Lung microvascular endothelial cell (primary cell): ENCODE data around the gene SIDT2. TPM values are rescaled to one million over a fixed set of nuclear protein-coding genes. Genes with fewer than 3 reads are reported as not detected.

ENCODE experiments used
- DNase-seq, 2 donors: peaks; one replicate each; pipeline versions ENCODE4 v3.0.0 to v3.0.0-alpha.2; 2010; ENCODE audit warnings: low read depth in 2 of 2
- total RNA-seq: library from RNA; depleted of rRNA; stranded (reverse); fragments of >200 nt; gene quantifications from 2 replicates; pipeline ENCODE4 v1.2.1, GENCODE V29; 2014

SIDT2 gene
- total RNA-seq, 1 donor from 2014 or later, result 8.9 TPM

DNA sequence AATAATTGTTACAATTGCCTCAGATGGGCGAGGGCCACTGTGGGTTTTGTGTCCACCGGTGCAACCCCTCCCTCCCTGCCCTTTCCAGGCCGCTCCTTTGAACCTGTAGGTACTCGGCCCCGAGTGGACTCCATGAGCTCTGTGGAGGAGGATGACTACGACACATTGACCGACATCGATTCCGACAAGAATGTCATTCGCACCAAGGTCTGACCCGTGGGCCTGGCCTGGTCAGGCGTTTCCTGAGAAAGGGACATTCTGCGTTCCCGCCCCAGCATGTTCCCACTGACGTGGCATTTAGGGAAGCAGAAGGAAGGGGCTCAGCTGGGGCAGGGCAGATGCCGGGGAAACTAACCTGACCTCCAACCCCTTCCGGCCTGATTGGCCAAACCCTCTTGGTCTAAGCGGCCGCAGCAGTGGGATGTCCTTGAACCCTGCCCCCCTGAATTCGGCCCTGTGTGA is 10.1 kb downstream of the SIDT2 start:
- DNase-seq, result no peak

DNA sequence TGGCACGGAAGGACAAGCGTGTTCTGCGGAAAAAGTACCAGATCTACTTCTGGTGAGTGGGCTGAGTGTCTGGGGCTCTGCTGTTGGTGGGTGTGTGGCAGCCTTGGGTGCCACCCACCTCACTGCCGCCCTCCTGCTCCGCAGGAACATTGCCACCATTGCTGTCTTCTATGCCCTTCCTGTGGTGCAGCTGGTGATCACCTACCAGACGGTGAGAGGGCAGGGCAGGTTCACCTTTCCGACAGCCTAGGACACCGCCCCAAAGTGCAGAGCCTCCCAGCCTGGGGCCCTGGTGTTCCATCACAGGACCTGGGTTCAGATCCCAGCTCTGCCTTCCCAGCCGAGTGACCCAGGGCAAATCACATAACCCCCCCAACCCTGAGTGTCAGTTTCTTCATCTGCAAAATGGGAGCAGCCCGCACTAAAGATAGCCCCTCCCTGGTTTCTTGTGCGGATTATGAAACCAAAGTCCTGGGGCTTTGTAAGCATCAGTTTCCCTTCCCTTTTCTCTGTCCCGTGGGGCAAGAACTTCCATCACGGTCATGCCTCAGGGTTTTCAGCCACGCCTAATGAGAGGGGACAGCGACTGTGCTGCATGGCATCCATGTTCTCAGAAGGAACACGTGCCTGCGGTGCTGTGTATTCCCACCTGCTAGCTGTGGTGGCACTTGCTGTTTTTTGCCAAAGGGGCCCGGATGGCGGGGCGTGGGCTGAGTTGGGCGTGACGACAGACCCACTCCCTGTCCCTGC is 10.8 kb downstream of the SIDT2 start:
- no peak for DNase-seq

DNA sequence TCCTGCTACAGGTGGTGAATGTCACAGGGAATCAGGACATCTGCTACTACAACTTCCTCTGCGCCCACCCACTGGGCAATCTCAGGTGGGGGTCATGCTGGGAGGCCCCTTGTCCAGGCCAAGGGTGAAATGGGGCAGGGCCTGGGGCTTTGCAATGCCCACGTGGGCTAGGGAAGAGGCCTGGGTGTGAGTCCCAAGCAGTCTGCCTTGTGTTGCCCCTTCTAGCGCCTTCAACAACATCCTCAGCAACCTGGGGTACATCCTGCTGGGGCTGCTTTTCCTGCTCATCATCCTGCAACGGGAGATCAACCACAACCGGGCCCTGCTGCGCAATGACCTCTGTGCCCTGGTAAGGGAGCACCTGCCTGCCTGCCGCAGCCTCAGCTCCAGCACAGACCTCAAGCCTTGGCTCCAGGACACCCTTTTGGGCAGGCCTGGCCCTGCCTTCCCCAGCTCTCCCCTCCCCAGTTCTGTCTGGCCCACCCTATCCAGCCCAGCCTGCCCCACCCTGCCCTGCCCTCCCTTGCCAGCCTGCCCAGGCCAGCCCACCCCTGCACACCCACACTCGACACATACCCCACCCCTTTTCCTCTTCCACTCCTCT is 11.5 kb downstream of the SIDT2 start:
- DNase-seq, result no peak

DNA sequence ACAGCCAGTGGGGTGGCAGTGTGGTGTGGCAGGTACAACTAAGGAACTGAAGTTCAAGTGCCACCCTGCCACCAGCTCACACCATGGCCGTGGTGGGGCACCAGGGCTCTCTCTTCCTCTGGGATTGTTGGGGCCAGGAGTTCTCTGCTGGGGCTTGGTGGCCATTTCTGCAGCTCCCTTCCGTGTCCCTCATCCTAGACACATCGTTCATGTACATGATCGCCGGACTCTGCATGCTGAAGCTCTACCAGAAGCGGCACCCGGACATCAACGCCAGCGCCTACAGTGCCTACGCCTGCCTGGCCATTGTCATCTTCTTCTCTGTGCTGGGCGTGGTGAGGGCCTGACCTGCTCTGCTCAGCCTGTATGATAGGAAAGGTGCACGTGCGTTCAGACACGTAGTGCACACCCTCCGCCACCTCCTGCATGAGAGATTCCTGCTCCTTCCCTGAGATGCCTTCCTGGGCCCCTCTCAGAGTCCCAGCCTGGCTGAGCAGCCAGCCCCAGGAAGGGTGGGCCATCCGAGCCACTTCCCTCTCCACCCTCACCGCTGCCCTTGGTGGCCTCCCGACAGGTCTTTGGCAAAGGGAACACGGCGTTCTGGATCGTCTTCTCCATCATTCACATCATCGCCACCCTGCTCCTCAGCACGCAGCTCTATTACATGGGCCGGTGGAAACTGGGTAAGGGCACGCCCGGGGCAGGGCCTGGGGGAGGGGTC is 13.3 kb downstream of the SIDT2 start:
- DNase-seq, result no peak

DNA sequence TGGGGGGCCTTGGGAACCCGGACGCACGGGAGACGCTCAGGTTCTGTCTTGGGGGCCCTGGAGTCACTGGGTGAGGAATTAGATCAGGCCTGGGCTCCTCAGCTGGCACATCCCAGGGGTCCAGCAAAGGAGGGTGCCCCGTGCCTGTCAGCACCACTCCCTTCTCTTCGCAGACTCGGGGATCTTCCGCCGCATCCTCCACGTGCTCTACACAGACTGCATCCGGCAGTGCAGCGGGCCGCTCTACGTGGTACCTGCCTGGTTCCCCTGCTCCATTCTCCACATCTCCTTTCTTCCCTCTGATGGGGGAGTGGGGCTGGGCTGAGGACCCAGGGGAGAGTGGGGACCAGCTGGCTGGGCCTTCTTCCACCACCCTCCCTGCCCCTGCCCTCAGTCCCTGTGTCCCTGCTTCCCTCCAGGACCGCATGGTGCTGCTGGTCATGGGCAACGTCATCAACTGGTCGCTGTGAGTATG is 13.9 kb downstream of the SIDT2 start:
- DNase-seq, result no peak

DNA sequence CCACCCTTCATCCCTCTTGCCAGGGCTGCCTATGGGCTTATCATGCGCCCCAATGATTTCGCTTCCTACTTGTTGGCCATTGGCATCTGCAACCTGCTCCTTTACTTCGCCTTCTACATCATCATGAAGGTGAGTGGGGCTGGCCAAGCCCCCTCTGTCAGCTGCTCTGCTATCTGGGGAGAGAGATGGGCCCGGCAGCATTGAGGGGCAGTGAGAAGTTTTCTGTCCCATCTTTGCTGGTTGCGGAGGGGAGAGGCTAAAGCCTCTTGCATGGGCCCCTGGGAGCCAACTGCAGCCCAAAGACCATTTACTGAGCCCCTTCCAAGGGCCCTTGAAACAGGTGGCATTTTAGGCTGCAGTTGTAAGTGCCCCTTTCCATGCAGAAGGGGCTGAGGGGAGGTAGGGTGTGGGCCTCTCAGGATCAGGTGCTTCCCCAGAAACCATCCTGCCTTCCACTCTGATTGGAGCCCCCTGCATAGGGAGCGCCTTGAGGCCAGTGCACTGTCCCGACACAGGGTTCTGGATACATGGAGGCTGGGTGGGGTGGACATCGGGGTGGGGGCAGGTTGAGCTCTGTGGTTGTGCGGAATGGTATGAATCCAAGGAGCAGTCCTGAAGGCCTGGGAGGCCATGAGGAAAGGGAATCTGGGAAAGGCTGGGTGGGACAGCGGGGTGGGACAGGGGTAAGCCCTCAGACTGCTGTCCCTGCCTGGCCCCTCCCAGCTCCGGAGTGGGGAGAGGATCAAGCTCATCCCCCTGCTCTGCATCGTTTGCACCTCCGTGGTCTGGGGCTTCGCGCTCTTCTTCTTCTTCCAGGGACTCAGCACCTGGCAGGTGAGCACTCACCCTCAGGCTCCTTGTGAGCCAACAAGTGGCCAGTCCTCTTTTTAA is 14.8 kb downstream of the SIDT2 start:
- DNase-seq, result no peak

DNA sequence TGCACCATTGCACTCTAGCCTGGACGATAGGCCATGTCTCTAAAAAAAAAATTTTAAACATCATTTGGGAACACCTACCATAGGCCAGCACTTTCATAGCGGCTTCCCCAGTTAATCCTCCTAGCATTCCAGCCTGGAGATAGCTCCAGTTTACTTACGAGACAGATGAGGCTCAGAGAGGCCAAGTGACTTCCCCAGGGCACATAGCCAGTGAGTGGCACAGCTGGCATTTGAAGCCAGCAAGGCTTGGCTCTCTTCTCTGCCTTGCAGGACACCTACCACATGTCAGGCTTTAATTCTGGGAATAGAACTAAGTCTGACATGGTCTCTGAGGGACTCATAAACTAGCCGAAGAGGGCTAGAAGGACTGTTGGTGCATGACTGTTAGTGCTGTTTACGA is 15.7 kb downstream of the SIDT2 start:
- no peak for DNase-seq

DNA sequence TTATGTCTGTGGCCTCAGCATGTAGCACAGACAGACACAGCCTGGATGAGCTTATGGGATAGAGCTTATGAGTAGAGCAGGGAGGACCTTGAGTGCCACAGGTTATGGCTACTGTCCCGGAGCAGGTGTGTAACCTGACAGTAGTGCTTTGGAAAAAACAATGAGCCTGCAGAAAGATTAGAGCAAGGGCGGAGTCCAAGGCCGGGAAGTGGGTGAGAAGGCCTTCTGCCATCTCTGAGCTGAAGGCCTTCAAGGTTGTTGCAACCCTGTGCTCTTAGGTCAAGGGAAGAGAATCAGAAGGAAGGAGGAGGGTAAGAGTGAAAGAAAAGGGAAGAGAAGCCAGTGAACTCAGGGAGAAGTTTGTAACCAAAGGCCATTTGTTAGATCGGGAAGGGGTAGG is 16.7 kb downstream of the SIDT2 start:
- DNase-seq, result no peak

DNA sequence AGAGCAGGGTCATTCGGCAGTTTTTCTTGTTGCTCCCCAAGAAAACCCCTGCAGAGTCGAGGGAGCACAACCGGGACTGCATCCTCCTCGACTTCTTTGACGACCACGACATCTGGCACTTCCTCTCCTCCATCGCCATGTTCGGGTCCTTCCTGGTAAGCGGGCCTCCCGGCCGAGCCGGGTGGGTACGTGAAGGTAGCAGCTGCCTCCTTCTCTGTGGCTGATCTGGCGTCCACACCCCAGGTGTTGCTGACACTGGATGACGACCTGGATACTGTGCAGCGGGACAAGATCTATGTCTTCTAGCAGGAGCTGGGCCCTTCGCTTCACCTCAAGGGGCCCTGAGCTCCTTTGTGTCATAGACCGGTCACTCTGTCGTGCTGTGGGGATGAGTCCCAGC is 17.2 kb downstream of the SIDT2 start:
- no peak for DNase-seq

DNA sequence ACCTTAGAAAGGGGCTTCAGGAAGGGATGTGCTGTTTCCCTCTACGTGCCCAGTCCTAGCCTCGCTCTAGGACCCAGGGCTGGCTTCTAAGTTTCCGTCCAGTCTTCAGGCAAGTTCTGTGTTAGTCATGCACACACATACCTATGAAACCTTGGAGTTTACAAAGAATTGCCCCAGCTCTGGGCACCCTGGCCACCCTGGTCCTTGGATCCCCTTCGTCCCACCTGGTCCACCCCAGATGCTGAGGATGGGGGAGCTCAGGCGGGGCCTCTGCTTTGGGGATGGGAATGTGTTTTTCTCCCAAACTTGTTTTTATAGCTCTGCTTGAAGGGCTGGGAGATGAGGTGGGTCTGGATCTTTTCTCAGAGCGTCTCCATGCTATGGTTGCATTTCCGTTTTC is 18.5 kb downstream of the SIDT2 start:
- DNase-seq, result no peak

DNA sequence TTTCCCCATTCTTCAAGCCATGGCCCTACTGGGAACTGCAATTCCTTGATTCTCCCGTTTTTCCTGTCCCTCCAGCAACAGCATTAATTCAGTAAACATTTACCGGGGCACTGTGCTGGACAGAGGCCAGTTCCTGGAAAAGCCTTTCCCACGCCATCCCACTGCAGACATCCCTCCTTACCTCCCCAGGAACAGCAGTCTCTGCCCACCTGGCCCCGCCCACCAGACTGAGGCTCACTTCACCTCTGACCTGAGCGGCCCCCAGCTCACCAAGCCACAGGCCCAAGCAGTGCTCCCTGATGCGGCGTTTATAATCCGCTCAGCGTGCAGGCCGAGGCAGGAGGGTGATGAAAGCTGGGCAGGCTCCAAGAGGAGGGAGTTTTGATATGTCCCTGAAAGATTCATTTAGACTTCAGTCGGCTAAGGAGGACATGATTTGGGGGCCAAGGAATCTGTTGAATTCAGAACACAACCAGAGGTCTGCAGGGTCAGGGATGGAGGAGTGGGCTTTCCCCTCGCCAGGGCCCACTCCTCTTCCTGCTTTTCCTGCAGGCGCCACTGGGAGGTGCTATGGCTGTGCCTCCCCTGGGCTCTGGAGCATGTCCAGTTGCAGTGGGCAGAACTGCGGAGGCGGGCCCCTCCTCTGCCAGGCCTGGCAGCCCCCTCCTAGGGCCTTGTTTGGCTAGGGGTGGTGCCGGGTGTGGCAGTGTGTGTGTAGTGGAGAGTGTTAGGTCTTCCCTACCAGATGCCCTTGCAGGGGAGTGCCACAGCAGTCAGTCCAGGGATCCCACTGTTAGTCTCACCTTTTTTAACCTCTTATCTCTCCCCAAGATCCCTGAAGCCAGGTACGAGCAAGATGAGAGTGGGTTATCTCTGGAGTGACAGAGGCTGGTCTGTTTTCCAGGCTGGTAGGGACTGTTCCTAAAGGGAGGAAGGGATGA is 19.2 kb downstream of the SIDT2 start:
- DNase-seq, result peak; percentile 35

DNA sequence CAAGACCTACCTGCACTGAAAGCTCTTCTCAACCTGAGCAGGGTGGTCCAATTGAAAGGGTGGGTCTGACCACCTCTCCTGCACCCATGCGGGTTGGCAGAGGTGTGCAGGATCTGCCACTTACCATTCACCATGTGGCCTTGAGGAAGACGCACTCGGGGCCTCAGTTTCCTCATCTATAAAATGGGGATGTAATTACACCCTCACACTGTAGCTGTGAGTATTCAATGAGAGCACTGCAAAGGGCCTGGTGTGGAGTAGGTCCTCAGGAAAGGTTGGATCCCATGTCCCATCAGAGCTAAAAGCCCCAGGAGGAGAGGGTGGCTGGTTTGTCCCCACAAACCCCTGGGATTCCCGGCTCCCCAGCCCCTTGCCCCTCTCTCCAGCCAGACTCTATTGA is 20.1 kb downstream of the SIDT2 start:
- DNase-seq, result no peak

DNA sequence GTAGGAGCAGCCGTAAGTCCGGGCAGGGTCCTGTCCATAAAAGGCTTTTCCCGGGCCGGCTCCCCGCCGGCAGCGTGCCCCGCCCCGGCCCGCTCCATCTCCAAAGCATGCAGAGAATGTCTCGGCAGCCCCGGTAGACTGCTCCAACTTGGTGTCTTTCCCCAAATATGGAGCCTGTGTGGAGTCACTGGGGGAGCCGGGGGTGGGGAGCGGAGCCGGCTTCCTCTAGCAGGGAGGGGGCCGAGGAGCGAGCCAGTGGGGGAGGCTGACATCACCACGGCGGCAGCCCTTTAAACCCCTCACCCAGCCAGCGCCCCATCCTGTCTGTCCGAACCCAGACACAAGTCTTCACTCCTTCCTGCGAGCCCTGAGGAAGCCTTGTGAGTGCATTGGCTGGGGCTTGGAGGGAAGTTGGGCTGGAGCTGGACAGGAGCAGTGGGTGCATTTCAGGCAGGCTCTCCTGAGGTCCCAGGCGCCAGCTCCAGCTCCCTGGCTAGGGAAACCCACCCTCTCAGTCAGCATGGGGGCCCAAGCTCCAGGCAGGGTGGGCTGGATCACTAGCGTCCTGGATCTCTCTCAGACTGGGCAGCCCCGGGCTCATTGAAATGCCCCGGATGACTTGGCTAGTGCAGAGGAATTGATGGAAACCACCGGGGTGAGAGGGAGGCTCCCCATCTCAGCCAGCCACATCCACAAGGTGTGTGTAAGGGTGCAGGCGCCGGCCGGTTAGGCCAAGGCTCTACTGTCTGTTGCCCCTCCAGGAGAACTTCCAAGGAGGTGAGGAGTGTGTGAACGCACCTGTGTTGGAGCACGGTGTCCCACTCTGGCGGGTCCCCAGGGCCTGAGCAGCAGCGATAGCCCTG is 20.7 kb downstream of the SIDT2 start, which contains the start of gene TAGLN:
TSS of gene TAGLN (plus strand) at position 318 of the 863 bp plus-strand sequence. CDS start 3,644 bp downstream, outside the sequence.
- DNase-seq, result peak; percentile 24 to 74

DNA sequence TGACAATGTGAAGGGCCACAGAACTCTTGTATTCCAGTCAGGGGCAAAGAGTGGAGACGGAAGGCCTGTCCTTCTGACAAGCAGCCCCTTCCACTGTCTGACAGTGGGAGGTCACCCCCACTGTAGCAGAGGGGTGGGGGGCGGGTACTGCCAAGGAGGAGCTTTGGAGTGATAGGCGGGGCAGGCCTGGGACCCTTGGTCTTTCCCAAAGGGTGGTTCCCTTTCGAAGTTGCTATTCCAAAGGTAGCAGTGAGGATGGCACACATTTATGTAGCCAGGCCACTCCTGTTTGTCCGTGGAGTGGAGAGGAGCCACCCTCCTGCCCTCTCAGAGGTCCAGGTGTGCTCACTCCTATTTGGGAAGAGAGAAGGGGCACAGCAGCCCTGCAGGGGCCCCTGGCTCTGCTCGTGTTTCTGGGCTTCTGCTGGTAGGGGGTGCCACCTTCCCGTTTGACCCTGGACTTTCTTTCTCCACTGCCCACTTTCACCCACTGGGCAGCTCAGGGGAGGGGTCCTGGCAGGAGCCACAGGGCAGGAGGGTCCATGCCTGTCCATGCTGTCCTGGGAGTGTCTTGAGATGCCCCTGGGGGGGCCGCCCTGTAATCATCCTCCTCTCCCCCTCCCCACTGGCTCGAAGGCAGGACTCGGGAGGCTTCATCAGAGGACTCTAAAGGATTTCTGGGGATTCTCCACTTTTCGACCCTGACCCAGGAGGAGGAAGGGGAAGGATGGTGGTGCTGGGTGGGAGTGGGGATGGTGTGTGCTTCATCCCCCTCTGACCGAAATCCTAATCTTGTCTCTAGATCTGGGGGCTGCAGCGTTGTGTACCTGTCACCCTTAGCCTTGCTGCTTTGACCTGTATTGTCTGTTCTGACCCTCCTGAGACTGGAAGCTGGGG is 21.6 kb downstream of the SIDT2 start:
- no peak for DNase-seq

DNA sequence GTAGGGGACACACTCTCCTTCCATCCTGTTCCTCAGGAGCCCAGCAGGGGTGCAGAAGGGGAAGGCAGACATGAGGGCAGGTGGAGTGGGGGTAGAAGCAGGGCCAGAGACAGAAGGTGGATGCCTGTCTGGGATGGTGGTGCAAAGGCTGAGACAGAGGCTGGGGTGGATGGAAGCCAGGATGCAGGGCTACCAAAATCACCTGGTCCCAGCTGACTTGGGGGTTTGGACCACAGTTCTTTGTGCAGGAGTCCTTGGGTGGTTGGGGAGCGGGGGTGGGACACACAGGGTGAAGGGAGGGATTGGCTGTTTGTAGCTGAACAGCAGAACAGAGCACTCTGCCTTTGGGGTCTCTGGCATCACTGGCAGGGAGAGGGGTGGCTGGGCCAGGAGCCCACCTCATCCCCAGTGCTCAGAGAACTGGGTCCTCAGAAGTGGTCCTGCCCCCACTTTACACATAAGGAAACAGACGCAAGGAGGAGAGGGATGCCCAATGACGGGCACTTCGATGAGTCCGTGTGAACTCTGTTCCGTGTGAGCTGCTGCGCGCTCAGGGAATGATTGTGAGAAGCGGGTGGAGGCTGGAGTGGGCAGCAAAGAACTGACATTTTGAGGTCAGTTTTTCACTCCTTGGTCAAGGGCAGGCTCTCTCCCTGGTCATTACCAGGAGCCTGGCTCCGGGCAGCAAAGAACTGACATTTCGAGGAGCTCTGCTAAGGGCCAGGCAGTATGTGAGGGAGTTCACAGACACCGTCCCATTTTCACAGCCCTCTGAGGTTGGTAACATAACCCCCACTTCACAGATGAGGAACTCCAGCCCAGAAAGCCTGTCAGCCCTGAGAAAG is 22.5 kb downstream of the SIDT2 start:
- DNase-seq, result peak in 1 of 2 donors; percentile 31

DNA sequence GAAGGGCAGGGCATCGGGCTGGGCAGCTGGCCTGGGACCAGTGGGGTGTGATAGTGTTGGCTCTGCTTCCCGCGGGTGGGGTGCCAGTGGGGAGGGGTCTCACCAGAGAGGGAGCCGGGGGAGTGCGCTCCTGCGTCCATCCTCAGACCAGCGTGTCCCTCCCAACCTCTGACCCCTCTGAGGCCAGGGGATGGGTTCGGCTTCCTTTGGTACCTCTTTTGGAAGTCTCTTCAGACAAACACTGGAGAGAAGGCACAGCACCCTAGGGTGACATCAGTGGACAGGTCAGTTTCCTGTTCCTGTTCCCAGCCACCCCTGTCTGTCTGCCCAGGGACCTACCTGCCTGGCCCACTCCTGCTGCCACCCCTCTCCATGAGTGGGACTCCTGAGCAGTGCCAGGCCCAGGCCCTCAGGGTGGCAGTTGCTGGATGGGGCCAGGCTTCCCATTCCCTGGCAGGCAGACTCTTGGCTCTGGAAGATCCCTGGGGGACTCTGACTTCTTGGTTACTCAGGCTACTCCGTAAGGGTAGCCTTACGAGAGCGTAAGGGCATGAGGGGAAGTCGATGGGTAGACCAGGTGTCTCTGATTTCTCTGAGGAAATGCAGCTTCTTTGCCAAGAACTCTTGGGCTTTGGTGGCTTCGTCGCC is 23.2 kb downstream of the SIDT2 start:
- DNase-seq, result no peak
